ACC112 (cell line): ENCODE data around the gene SNAPIN.

Source experiments
- H2AFZ ChIP-seq: fragments of 200-600 bp; sonication (generic); one replicate; pipeline ENCODE4 v1.6.0; 2017; ENCODE audit warnings: antibody characterized with exemption, low read length; ENCODE audit not compliant: unreplicated experiment
- H3K27ac ChIP-seq: fragments of 200-600 bp; sonication (generic); 2 replicates; pipeline ENCODE4 v1.5.1; 2014; ENCODE audit warnings: low read depth, mild to moderate bottlenecking, antibody characterized with exemption, low read length, moderate library complexity
- H3K27me3 ChIP-seq: fragments of 200-600 bp; sonication (generic); 2 replicates; pipeline ENCODE4 v1.6.1; 2014; ENCODE audit warnings: mild to moderate bottlenecking, antibody characterized with exemption, low read length, moderate library complexity, mixed read lengths; ENCODE audit not compliant: insufficient read depth
- H3K36me3 ChIP-seq: fragments of 200-600 bp; sonication (generic); 2 replicates; pipeline ENCODE4 v1.6.1; 2016; ENCODE audit warnings: mild to moderate bottlenecking, antibody characterized with exemption, low read length, moderate library complexity, mixed read lengths; ENCODE audit not compliant: insufficient read depth
- H3K4me1 ChIP-seq: fragments of 200-600 bp; sonication (generic); one replicate; pipeline ENCODE4 v1.6.1; 2016; ENCODE audit warnings: low read length, mixed read lengths; ENCODE audit not compliant: insufficient read depth, unreplicated experiment, control insufficient read depth
- H3K4me3 ChIP-seq: fragments of 200-600 bp; sonication (generic); 2 replicates; pipeline ENCODE4 v1.5.1; 2014; ENCODE audit warnings: mild to moderate bottlenecking, low read depth, low read length
- H3K79me2 ChIP-seq: fragments of 200-600 bp; sonication (generic); one replicate; pipeline ENCODE4 v1.6.0; 2016; ENCODE audit warnings: low read length; ENCODE audit not compliant: control insufficient read depth, unreplicated experiment, insufficient read depth

SNAPIN gene, protein sequence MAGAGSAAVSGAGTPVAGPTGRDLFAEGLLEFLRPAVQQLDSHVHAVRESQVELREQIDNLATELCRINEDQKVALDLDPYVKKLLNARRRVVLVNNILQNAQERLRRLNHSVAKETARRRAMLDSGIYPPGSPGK

DNA sequence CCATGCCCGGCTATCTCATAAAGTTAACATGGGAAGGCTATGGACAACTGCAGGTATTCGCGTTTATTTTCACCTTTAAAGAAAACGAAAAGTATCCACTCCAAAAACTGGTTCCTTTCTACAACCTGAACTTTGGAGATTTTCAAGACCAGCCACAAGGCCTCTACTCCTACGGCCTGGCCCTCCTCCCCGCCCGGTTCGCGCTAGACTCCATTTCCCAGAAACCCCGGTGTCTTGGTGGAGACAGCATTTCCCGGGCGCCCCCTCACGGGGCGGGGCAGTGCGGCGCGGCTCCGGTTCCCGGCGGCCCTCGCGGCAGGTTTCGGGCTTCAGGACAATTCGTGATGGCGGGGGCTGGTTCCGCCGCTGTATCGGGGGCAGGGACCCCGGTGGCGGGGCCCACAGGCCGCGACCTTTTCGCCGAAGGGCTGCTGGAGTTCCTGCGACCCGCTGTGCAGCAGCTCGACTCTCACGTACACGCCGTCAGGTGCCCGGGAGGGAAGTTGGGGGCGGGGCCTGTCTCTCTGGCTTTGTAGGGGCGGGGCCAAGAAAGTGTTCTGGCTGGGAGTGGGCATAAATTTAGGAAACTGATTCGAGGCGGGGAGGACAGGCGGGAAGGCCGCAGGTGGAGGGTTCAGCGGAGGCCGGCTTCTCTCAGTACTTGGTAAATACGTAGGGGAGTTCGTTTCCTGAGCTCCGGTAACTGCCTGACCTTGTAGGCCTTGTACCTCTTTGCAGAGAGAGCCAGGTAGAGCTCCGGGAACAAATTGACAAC is at the start of gene SNAPIN:
Gene SNAPIN (plus strand): TSS at position 304 of the 775 bp plus-strand sequence. CDS start 41 bp downstream, at position 345.
- Histone ChIP-seq H2AFZ (peak within 1 kb of the TSS; percentile 72), H3K79me2 (peaks cover 14% of the 10 kb centered on the region), H3K27ac (peak within 1 kb of the TSS; percentile 50), H3K4me1 (peaks cover 16% of the 10 kb centered on the region), H3K4me3 (peak within 1 kb of the TSS; percentile 85), H3K27me3 (no peaks in the 10 kb centered on the region), H3K36me3 (peaks cover 11% of the 10 kb centered on the region; the same call in 1 of the 2 replicates)

DNA sequence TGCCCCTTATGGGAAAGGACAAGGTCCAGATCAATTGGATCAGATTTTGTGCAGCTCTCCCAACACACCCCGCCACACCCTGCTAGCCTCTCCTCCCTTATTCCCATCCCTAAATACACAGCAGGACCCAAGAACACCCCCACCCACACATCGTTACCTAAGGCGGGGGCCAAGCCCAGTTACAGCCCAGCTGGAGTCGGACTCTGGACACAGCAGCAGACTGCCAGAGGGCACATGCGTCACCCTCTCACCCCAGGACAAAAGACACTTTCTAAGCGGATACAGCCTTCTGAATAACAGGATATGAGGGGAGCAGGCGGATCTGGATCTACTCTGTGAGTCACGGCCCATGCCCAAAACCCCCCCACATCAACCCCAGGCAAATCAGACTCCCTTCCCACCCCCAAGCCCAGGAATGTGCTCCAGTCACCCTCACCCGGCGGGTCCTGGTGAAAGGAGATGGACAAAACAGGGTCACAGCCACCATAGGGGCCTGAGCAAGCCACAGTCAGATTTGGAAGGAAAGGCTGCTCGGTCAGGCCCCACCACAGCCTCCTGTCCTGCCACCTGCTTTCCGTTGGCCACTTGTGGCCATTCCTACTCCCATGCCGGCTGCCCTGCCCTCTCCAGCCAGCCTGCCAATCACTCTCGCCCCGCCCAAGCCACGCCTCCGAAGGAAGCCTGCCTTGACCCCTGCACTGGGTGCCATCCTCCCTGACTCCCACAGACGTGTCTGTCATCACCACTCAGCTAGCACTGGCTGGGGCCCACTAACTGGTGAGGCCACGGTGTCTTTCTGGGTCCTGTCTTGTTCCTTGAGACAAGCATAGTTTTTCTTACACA is 49.5 kb upstream of the SNAPIN start:
- peaks cover 42% of the 10 kb centered on the region for H3K4me1 ChIP-seq
- H3K27me3 ChIP-seq = no peaks in the 10 kb centered on the region
- no peak overlapping the region for H2AFZ ChIP-seq
- peak overlapping the region; percentile 90 for H3K27ac ChIP-seq
- peaks cover 19% of the 10 kb centered on the region; the same call in 1 of the 2 replicates for H3K36me3 ChIP-seq
- peaks cover 69% of the 10 kb centered on the region for H3K79me2 ChIP-seq
- peak overlapping the region; percentile 71 for H3K4me3 ChIP-seq

GRCh38 chr1:153609585-153609907 is 49.0 kb upstream of the SNAPIN start:
- peaks cover 69% of the 10 kb centered on the region for H3K79me2 ChIP-seq
- H3K4me1 ChIP-seq = peaks cover 48% of the 10 kb centered on the region
- no peak overlapping the region for H2AFZ ChIP-seq
- peak overlapping the region; percentile 71 for H3K4me3 ChIP-seq
- peak overlapping the region; percentile 90 for H3K27ac ChIP-seq
- H3K36me3 ChIP-seq = peaks cover 15% of the 10 kb centered on the region; the same call in 1 of the 2 replicates
- H3K27me3 ChIP-seq = no peaks in the 10 kb centered on the region

DNA sequence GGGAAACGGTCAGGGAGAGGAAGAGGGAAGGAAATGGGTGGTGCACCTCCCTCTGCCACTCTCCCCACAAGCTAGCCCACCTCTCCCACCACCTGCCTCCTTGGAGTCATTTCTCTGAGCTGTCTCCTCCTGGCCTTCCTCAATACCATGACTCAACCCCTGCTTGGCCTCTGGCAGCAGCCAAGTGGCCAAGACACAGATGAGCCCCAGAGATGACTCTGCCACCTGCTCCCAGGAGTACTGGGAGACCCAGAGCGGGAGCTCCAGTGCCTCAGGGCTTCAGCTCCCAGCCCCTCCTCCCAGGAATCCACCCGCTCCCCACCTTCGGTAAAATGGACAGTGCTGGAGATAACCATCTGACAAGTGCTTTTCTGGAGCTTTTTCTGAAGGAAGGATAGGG is 48.2 kb upstream of the SNAPIN start:
- peaks cover 13% of the 10 kb centered on the region; the same call in 1 of the 2 replicates for H3K36me3 ChIP-seq
- H3K4me3 ChIP-seq = peak overlapping the region; percentile 71
- H2AFZ ChIP-seq = no peak overlapping the region
- peak overlapping the region; percentile 90 for H3K27ac ChIP-seq
- peaks cover 69% of the 10 kb centered on the region for H3K79me2 ChIP-seq
- peaks cover 50% of the 10 kb centered on the region for H3K4me1 ChIP-seq
- no peaks in the 10 kb centered on the region for H3K27me3 ChIP-seq

DNA sequence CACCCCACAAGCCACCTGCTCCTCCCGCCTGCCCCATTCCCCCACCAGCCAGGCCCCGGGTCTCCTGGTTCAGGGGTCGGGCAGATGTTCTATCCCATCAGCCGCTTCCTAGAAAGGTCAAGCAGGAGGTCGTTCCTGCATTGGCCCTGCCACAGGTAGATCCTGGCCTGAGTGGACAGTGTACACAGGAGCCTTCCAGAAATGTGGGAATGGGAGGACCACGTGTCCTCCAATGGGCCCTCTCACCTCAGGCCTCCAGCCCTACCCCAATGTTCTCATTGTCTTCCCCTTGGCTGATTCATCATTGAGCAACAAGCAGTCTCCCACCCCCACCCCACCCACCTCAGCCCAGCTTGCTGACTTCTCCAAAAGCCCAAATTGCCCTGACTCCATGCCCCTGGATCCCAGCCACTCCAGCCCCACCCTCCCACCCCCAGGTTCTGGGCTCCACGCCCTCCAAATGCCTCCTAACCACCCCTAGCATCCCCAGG is 47.6 kb upstream of the SNAPIN start:
- peak overlapping the region; percentile 93 for H3K4me3 ChIP-seq
- H3K79me2 ChIP-seq = peaks cover 69% of the 10 kb centered on the region
- peaks cover 50% of the 10 kb centered on the region for H3K4me1 ChIP-seq
- H2AFZ ChIP-seq = no peak overlapping the region
- no peaks in the 10 kb centered on the region for H3K27me3 ChIP-seq
- H3K27ac ChIP-seq = peak overlapping the region; percentile 90
- H3K36me3 ChIP-seq = peaks cover 13% of the 10 kb centered on the region; the same call in 1 of the 2 replicates

- no peaks in the 10 kb centered on the region for H3K27me3 ChIP-seq
These were observed 47.1 kb upstream of the SNAPIN start for GRCh38 chr1:153611356-153611755.

DNA sequence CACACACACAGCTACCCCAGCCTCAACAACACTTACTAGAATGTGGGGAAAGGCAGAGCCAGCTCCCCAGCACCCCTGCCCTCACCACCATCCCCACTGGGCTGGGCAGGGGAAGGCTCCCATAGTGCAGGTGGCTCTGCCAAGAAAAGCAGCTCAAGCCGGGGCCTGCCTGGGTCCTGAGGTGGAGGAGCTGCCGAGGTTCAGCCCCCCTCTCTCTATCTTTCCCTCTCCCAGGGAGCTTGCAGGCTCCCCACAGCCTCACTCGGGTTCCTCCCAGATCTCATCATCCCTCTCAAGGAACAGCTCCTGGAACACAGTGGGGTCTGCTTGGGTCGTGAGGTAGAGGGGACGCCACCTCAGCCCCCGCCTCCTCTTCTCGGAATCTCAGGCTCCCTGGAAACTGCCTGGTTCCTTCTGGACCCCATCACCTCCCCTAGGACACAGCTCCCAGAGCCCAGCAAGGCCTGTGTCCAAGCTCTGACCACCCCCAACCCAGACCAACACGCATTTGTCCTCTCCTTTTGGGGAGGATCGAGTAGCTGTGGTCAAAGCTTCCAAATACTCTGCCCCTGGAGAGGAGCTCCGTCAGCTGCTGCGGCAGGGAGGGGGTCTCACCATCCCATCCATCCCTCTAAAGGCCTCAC is 46.3 kb upstream of the SNAPIN start:
- Histone ChIP-seq H3K4me1 (peaks cover 60% of the 10 kb centered on the region), H3K79me2 (peaks cover 61% of the 10 kb centered on the region), H3K27ac (peak overlapping the region; percentile 74), H3K4me3 (peak overlapping the region; percentile 93), H3K27me3 (no peaks in the 10 kb centered on the region), H3K36me3 (peaks cover 7% of the 10 kb centered on the region; the same call in 1 of the 2 replicates), H2AFZ (peak overlapping the region; percentile 4)

More at GRCh38 chr1:153611356-153611755, 47.1 kb upstream of the SNAPIN start:
- Histone ChIP-seq H2AFZ (no peak overlapping the region), H3K36me3 (peaks cover 13% of the 10 kb centered on the region; the same call in 1 of the 2 replicates), H3K79me2 (peaks cover 69% of the 10 kb centered on the region), H3K4me3 (peak overlapping the region; percentile 93), H3K27ac (peak overlapping the region; percentile 74), H3K4me1 (peaks cover 55% of the 10 kb centered on the region)

DNA sequence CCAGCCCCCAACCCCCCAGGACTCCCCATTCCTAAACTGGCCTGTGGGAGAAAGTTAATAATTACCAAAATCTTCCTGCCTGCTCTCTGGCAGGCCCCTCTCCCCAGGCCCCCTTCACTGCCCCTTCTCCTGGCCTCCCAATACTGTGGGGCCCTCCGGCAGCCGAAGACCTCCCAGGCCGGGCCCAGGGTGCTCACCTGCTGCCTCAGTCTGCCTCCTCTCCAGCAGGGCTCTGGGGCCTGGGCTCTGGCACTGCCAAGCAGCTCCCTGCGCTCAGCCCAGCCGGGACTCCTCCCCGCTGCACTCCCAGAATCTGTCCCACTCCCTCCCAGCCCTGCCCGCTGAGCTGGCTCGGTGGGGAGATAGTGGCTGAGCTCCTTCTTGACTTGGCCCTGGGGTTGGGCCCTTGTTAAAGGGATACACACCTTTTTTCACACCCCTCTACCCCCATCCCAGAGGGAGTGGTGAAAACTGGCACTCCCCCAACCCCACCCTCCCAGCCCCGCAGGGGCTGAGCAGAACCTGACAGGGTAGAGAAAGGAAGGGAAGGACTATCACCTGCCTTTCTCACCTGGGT is 45.7 kb upstream of the SNAPIN start, which contains the start of gene S100A16:
Gene S100A16 (minus strand): TSS at position 383 of the 577 bp plus-strand sequence. CDS start 4,986 bp downstream, outside the sequence.
- Histone ChIP-seq H3K36me3 (0 out of 2 replicates have a peak, but pooled peaks cover 3% of the 10 kb centered on the region), H3K27ac (peak within 1 kb of the TSS; percentile 74), H3K79me2 (peaks cover 55% of the 10 kb centered on the region), H2AFZ (peak within 1 kb of the TSS; percentile 67), H3K4me3 (peak within 1 kb of the TSS; percentile 93), H3K27me3 (no peaks in the 10 kb centered on the region), H3K4me1 (peaks cover 59% of the 10 kb centered on the region)

- Histone ChIP-seq H3K4me3 (peak overlapping the region; percentile 93), H3K27me3 (no peaks in the 10 kb centered on the region), H2AFZ (peak overlapping the region; percentile 67), H3K27ac (peak overlapping the region; percentile 74; the same call in 1 of the 2 replicates), H3K36me3 (0 out of 2 replicates have a peak, but pooled peaks cover 3% of the 10 kb centered on the region), H3K4me1 (peaks cover 55% of the 10 kb centered on the region), H3K79me2 (peaks cover 50% of the 10 kb centered on the region)
These were observed 45.1 kb upstream of the SNAPIN start for GRCh38 chr1:153613406-153613805.
